ENCODE data around the gene ETV3L.
"Not testable (repeated sequence)": the region's sequence is repeated elsewhere in the genome, so short reads cannot be mapped to it uniquely, and the experiment has no call there.

GRCh38 chr1:157098987-157099632, 498 bp downstream of the ETV3L start:
- TF ChIP-seq POLR2A (IDR thresholded peaks at IDR 0.05); POLR2AphosphoS5 (IDR thresholded peaks at IDR 0.05); EP300 (IDR thresholded peaks at IDR 0.05; ENCODE audit: low read depth): not testable (repeated sequence)
- TF ChIP-seq, protein P1, sequence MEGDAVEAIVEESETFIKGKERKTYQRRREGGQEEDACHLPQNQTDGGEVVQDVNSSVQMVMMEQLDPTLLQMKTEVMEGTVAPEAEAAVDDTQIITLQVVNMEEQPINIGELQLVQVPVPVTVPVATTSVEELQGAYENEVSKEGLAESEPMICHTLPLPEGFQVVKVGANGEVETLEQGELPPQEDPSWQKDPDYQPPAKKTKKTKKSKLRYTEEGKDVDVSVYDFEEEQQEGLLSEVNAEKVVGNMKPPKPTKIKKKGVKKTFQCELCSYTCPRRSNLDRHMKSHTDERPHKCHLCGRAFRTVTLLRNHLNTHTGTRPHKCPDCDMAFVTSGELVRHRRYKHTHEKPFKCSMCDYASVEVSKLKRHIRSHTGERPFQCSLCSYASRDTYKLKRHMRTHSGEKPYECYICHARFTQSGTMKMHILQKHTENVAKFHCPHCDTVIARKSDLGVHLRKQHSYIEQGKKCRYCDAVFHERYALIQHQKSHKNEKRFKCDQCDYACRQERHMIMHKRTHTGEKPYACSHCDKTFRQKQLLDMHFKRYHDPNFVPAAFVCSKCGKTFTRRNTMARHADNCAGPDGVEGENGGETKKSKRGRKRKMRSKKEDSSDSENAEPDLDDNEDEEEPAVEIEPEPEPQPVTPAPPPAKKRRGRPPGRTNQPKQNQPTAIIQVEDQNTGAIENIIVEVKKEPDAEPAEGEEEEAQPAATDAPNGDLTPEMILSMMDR (IDR thresholded peaks at IDR 0.05): not testable (repeated sequence)

Data from transverse colon (tissue), 4 donors.